T-helper 1 cell treated with Interleukin-12 subunit alpha and Interleukin-12 subunit beta and Interleukin-4 antibody, amounts not matched to agents 30 μg/mL and 1 μg/mL, for 36 hours (primary cell): ENCODE results near the gene SPSB4.

Source experiments
- H3K27ac Mint-ChIP-seq: one replicate; pipeline ENCODE4 v1.8.0; 2021; ENCODE audit warnings: mild to moderate bottlenecking, mixed read lengths
- H3K27me3 Mint-ChIP-seq: one replicate; pipeline ENCODE4 v1.8.0; 2021; ENCODE audit warnings: low read depth, mixed read lengths
- H3K36me3 Mint-ChIP-seq: one replicate; pipeline ENCODE4 v1.8.0; 2021; ENCODE audit warnings: low read depth, mixed read lengths
- H3K4me1 Mint-ChIP-seq: one replicate; pipeline ENCODE4 v1.8.0; 2021; ENCODE audit warnings: low read depth, mixed read lengths
- H3K4me3 Mint-ChIP-seq: one replicate; pipeline ENCODE4 v1.8.0; 2021; ENCODE audit warnings: mild to moderate bottlenecking, moderate library complexity, mixed read lengths
- H3K9me3 Mint-ChIP-seq: one replicate; pipeline ENCODE4 v1.8.0; 2021; ENCODE audit warnings: mixed read lengths

SPSB4 gene

DNA sequence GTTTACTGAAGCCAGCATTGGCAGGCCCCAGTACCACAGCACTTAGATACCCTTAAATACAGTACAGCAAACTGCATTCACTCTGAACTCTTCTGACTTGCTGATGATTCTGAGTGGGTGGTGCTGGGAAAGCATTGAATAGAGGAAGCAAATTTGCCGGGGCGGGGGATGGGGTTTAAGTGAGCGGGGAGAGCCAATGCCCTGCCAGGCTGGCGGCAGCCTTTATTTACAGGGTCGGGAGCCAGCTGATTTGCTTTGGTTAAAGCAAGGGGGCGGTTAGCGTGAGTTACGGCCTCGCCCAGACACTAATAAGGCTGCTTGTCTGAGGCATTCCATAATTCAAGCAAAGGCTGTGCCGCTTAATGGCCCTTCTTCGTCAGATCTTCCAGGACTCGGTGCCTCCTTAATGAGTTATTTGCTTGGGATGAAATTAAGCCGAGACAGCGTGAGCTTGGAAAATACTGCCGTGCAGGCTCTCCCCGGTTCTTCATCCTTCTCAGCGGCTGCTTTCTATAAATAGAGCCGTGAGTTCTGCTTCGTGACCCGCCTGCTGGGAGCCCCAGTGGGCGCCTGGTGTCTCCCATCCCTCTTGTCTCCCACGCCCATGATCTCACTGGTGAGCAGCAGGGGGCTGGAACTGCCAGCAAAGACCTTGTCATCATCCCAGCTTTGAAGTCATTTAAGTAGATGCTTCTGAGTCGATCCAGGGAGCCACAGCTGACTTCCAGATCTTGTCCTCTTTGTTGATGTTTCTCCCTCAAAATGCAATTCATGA lies 25.8 kb downstream of the SPSB4 start:
- no peak overlapping the region for H3K4me3 Mint-ChIP-seq
- no peaks in the 10 kb centered on the region for H3K27me3 Mint-ChIP-seq
- no peaks in the 10 kb centered on the region for H3K36me3 Mint-ChIP-seq
- H3K27ac Mint-ChIP-seq: no peak overlapping the region
- peaks cover 3% of the 10 kb centered on the region for H3K4me1 Mint-ChIP-seq
- H3K9me3 Mint-ChIP-seq: no peaks in the 10 kb centered on the region

DNA sequence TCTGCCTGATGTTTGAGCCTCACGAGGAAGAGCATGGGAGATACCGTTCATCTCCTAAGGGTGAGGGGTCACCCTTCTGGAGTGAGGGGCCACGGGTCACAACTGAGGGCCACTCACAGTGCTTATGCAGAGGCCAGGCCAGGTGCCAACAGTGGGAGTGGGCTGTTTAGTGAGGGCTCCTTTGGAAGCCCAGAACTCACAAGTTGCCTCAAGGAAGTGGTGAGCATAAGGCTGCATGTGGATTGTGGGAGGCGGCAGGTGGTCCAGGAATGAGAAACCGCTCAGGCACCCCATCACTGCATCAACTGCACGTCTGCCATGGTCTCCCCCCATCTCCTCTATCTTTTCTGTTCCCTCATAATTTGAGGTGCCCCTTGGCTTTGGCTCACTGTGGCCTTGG lies 26.5 kb downstream of the SPSB4 start:
- Mint-ChIP-seq H3K27me3 (no peaks in the 10 kb centered on the region), H3K9me3 (no peaks in the 10 kb centered on the region), H3K27ac (no peak overlapping the region), H3K4me1 (peaks cover 3% of the 10 kb centered on the region), H3K36me3 (no peaks in the 10 kb centered on the region), H3K4me3 (no peak overlapping the region)

DNA sequence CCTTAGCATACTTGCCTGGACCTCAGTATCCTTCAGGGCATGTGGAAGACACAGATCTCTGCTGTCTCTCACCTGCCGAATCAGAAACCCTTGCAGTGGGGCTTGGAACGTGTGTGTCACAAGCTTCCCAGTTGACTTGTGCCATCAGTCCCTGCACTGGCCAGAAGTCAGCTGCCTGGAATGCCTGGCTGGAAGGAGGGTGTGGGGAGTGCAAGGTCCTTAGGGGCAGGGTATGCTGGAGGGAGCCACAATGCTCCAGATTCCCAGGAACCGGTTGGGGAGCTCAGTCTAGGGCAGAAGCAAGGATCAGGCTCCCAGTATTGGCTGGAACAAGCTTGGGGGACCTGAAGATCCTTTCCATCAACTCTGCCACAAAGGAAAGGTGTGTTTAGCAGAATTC lies 27.1 kb downstream of the SPSB4 start:
- Mint-ChIP-seq H3K36me3 (no peaks in the 10 kb centered on the region), H3K27me3 (no peaks in the 10 kb centered on the region), H3K9me3 (no peaks in the 10 kb centered on the region), H3K27ac (no peak overlapping the region), H3K4me3 (no peak overlapping the region), H3K4me1 (peaks cover 3% of the 10 kb centered on the region)

DNA sequence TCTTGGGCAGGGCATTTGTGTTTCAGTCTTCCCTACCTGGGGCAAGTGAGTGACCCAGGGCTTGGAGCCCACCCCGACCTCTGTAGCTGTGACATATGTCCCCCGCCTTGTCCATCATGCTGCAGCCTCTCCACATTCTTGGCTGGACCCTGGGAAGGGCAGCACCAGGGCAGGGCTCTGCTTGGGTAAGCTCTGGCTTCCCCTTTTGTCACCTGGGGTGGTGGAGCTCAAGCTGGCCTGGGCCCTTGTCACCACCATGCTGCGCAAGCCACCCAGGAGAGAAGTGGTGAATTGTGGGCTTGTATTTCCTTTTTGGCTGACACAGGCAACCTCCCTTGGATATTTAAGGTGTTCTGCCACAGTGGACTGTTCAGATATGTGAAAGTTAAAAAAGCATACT lies 29.3 kb downstream of the SPSB4 start:
- Mint-ChIP-seq H3K36me3 (no peaks in the 10 kb centered on the region), H3K4me3 (no peak overlapping the region), H3K4me1 (peaks cover 3% of the 10 kb centered on the region), H3K27ac (no peak overlapping the region), H3K9me3 (no peaks in the 10 kb centered on the region), H3K27me3 (no peaks in the 10 kb centered on the region)

- Mint-ChIP-seq H3K4me1 (no peaks in the 10 kb centered on the region), H3K36me3 (no peaks in the 10 kb centered on the region)
Observed at GRCh38 chr3:141081141-141081795, 30.1 kb downstream of the SPSB4 start.

GRCh38 chr3:141082064-141082463 lies 30.9 kb downstream of the SPSB4 start:
- H3K9me3 Mint-ChIP-seq: no peaks in the 10 kb centered on the region
- no peaks in the 10 kb centered on the region for H3K4me1 Mint-ChIP-seq
- no peaks in the 10 kb centered on the region for H3K36me3 Mint-ChIP-seq
- no peak overlapping the region for H3K4me3 Mint-ChIP-seq
- H3K27ac Mint-ChIP-seq: no peak overlapping the region
- H3K27me3 Mint-ChIP-seq: no peaks in the 10 kb centered on the region

More at GRCh38 chr3:141081141-141081795, 30.1 kb downstream of the SPSB4 start:
- H3K4me3 Mint-ChIP-seq: no peak overlapping the region
- no peaks in the 10 kb centered on the region for H3K27me3 Mint-ChIP-seq
- no peaks in the 10 kb centered on the region for H3K9me3 Mint-ChIP-seq
- no peak overlapping the region for H3K27ac Mint-ChIP-seq

GRCh38 chr3:141083226-141083625 lies 32.1 kb downstream of the SPSB4 start:
- H3K9me3 Mint-ChIP-seq: no peaks in the 10 kb centered on the region
- no peak overlapping the region for H3K27ac Mint-ChIP-seq
- H3K4me3 Mint-ChIP-seq: no peak overlapping the region
- H3K27me3 Mint-ChIP-seq: no peaks in the 10 kb centered on the region
- no peaks in the 10 kb centered on the region for H3K4me1 Mint-ChIP-seq
- no peaks in the 10 kb centered on the region for H3K36me3 Mint-ChIP-seq

- H3K27me3 Mint-ChIP-seq: no peaks in the 10 kb centered on the region
- no peaks in the 10 kb centered on the region for H3K9me3 Mint-ChIP-seq
- no peak overlapping the region for H3K4me3 Mint-ChIP-seq
- no peak overlapping the region for H3K27ac Mint-ChIP-seq
- H3K4me1 Mint-ChIP-seq: no peaks in the 10 kb centered on the region
- no peaks in the 10 kb centered on the region for H3K36me3 Mint-ChIP-seq
Observed at GRCh38 chr3:141083836-141084649, 32.9 kb downstream of the SPSB4 start.

DNA sequence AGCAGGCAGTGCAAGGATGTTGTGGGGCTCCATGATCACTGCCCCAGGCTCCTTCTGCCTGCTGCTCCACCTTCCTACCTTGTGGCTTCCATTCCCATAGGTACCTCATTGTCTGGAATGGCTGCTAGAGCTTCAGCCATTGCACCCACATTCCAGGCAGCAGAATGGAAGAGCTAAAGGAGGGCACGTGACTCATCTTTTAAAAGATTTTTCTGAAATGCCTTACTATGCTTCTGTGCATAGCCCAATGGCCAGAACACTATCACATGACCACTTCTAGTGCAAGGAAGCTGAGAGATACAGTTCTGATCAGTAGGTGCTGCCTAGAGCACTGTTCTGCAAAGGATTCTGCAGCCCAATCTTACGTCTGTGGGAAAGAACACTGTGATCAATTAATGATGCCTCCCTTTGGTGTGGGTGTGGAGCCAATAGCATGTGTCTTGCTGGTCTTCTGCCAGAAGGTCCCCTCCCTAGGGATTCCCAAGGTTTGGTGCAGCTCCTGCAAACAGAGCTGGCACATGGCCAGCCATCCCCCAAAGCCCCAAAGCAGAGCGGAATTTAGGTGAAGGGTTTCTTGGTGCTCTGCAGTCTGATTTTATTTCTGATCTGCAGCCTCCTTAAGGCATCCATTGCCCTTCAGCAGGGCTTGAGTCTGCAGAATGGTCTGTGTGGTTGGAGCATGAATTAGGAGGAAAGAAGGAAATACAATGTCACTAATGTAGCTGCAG lies 34.4 kb downstream of the SPSB4 start:
- no peak overlapping the region for H3K27ac Mint-ChIP-seq
- no peaks in the 10 kb centered on the region for H3K36me3 Mint-ChIP-seq

DNA sequence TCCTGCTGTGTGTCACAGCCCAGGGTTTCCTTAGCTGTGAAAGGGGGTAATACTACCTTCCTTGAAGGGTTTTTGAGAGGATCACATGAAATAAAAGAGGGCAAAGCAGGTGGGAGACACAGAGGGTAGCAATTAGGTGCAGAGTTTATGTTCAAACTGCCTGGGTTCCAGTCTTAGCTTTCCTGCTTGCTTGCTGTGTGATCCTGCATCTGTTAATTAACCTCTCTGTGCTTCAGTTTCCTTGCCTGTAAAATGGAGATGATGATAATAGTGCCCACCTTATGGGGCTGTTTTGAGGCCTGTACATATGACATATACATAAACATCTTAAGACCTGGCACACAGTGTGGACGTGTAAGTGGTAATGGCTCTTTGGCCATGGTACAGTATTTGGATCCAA lies 35.0 kb downstream of the SPSB4 start:
- Mint-ChIP-seq H3K9me3 (no peaks in the 10 kb centered on the region), H3K4me3 (no peak overlapping the region), H3K27me3 (peaks cover 3% of the 10 kb centered on the region), H3K36me3 (no peaks in the 10 kb centered on the region), H3K4me1 (no peaks in the 10 kb centered on the region), H3K27ac (no peak overlapping the region)

More for the DNA sequence above, 34.4 kb downstream of the SPSB4 start:
- no peak overlapping the region for H3K4me3 Mint-ChIP-seq
- no peaks in the 10 kb centered on the region for H3K9me3 Mint-ChIP-seq
- H3K4me1 Mint-ChIP-seq: no peaks in the 10 kb centered on the region
- peaks cover 3% of the 10 kb centered on the region for H3K27me3 Mint-ChIP-seq

GRCh38 chr3:141087076-141087777 lies 36.1 kb downstream of the SPSB4 start:
- H3K4me3 Mint-ChIP-seq: no peak overlapping the region
- no peaks in the 10 kb centered on the region for H3K36me3 Mint-ChIP-seq
- H3K9me3 Mint-ChIP-seq: no peaks in the 10 kb centered on the region
- H3K4me1 Mint-ChIP-seq: no peaks in the 10 kb centered on the region
- H3K27me3 Mint-ChIP-seq: peaks cover 3% of the 10 kb centered on the region
- H3K27ac Mint-ChIP-seq: no peak overlapping the region

DNA sequence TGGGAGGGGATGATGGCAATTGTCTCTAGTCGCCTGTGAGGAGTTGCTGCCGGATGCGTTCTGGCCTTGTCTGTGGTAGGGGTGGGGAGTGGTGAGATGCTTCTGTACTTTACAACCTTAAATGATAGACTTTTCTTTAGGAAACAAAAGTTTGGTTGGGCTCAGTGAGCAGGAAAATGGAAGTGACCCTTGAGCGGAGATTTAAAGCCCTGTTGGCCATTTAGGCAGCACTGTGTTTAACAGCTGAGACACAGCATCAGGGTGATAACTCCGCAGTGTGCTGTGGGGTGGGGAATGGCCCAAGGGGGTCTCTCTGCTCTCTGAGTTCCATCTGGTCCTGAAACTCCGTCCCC lies 36.6 kb downstream of the SPSB4 start:
- H3K27me3 Mint-ChIP-seq: peaks cover 3% of the 10 kb centered on the region
- H3K36me3 Mint-ChIP-seq: no peaks in the 10 kb centered on the region
- no peak overlapping the region for H3K27ac Mint-ChIP-seq

GRCh38 chr3:141089339-141090152 lies 38.4 kb downstream of the SPSB4 start:
- Mint-ChIP-seq H3K36me3 (no peaks in the 10 kb centered on the region), H3K9me3 (no peaks in the 10 kb centered on the region), H3K4me1 (no peaks in the 10 kb centered on the region), H3K27ac (no peak overlapping the region), H3K4me3 (no peak overlapping the region), H3K27me3 (peaks cover 3% of the 10 kb centered on the region)

More for the DNA sequence above, 36.6 kb downstream of the SPSB4 start:
- no peaks in the 10 kb centered on the region for H3K4me1 Mint-ChIP-seq
- H3K4me3 Mint-ChIP-seq: no peak overlapping the region
- H3K9me3 Mint-ChIP-seq: no peaks in the 10 kb centered on the region
